NCI-H2227 (cell line): ENCODE results near the gene SGPL1.
A peak's percentile ranks its signal among the peaks of the same experiment; 100 is the strongest.

Source experiments
- DNase-seq: peaks from one replicate; lab custom pipeline; 2025; ENCODE audit not compliant: unreplicated experiment; lab: John Stamatoyannopoulos, UW

The SGPL1 gene

DNA sequence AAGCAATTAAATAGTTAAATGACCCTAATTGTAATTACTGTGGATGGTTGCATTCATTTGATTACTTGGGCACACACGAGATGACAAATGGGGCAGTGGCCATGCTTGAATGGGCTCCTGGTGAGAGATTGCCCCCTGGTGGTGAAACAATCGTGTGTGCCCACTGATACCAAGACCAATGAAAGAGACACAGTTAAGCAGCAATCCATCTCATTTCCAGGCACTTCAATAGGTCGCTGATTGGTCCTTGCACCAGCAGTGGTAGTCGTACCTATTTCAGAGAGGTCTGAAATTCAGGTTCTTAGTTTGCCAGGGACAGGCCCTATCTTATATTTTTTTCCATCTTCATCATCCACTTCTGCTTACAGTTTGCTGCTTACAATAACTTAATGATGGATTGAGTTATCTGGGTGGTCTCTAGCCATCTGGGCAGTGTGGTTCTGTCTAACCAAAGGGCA lies 64.4 kb downstream of the SGPL1 start:
- DNase-seq = peak; percentile 68

DNA sequence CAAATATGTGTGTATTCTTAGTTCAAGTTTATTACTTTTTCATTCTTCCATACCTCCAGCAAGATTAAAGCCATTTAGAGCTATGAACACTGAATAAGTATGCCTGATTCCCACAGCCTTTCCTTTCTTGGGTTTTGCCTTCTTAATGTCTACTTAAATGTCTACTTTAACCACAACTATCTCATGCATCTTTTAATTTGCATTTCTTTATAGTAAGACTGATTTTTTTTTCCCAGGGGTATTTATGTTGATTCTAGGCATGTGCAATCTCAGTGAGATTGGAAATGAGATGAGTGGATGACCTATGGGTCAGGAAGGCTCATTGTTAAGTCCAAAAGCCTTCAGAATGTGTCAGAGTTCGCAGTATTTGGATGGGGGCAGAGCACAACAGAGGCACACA lies 69.0 kb downstream of the SGPL1 start:
- no peak for DNase-seq

DNA sequence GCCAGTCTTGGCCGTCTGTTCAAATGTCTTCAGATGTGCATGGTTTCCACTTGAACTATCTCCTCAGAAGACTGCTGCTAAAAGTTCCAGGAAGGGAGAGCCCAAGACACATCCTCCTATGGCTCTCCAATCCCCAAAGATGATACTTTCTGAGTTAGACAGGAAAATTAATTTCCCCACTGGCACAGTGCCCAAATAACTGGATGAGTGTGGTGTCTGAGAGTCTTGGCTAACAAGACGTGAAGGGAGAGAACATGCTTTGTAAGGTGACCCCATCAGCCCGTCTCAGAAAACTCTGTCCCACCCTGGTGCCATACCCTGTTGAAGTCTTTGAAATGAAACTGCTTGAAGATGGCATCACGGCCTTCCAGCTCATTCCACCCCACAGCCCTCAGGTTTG lies 69.7 kb downstream of the SGPL1 start:
- no peak for DNase-seq

DNA sequence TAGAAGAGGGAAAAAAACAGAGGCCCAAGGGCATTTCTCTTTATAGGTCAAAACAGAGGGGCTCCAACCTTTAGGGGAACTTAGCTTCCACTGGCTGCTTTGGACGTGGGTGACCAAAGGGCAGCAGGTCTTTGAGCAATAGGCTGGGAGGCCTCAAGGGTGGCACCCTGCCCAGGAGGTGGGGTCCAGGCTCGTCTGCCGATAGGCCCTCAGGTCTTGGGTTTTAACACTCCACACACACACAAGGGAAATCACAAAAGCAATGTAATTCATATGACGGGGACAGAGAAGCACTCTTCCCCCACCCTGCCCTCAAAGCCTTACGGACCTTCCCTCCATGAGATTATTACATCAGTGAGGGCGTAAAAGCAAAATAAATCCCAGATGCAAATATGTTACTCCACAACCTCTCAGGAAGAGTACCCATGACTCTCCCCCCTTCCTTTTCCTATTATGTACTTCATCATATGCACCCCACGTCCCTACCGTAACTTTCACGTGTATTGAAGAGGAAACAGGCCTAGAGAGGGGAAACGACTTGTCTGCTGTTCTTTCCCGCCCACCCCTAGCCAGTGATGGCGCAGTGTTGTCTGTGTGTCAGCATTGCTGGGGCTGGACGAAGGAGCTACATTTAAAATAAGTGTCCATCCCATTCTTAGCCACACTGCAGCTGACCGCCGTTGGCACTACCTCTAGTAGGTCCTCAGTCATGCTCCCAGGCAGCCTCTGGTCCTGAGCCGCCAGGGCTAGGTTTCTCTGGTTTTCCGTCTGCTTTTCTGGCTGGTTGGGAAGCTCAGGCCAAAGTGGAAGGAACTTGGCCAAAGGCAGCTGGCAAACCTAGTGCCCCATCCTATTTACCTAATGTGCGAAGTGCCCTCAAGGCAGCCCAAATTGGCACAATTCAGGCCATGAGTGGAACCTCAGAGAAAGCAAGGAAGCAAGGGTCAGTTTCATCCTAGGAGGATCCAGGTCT lies 70.5 kb downstream of the SGPL1 start:
- no peak for DNase-seq

DNA sequence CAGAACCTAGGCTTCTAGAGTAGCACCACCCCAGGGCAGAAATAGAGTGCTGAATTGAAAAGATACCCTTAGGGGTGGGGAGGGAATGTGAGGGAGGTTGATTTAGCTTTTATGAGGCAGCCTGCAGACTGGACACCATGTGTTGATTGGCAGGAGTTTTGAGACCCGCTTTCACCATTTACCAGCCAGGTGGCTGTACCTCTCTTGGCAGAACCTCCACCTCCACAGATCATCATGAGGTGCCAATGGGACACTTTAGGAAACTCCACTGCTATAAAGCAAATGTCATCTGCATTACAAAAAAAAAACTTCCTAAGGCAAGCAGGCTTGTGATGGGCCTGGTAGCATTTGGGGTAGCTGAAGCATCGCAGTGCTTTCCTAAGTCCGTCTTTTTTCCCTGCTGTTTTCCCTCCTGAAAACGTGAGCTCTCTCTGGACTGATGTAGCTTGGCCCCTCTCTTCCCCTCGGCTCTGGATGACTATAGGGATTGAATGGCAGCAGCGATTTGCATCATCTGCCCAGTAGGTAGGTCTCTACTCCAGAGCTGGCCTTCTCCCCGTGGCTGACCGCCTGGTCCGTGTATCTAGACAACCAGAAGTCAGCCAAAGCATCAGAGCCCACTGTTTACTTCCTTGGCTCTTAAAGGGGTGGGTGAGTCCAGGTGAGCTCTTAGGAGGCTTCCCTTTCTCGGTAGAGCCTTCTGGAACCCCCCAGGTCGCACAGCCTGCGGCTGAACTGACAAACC lies 71.3 kb downstream of the SGPL1 start:
- DNase-seq = no peak

DNA sequence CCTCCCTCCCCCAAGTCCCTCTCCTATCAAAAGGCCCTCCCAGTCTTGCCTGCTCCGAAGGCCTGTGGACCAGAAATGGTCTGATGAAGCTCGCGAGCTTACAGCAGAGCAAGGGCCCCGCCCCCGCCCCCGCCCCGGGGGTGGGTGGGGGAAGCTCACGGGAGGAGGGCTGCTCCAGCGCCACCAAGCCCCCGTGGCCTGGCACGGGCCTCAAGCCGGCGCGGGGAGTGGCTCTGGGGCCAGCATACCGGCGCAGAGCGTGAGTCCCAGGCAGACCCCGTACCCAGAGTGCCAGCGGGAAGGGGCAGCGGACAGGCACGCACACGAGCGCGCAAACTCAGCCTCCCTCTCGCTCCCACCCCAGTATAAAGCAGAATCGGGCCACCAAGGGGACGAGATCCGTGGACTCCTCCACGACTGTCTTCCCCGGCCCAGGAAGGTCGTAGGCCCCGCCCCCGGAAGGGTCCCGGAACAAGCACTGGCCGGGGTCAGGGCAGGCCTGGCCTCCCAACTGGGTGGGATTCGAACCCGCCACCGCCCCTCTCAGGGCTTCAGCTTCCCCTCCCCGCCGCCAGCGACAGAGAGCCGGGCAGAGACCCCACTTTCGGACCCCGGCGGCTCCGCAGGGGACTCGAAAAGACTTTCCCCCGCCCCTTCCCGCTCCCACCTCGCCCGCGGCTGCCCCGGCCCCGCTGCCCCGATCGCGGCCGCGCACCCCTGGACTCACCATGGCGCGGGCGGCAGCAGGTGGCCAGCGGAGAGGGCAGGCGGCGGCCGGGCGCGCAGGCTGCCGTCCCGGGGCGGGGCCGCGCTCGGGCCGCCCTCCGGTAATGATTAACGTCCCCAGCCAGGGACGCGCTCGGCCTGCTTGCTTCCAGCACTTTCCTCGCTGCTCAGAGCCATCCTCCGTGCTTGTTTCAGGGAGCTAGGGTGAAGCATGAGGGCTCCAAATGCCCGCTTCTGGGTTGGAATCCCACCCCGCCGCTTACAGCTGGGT lies 72.4 kb downstream of the SGPL1 start, which contains the start of gene PCBD1:
TSS of gene PCBD1 (minus strand) at position 762 of the 997 bp plus-strand sequence. CDS start at position 730, 32 bp downstream.
- DNase-seq = peak; percentile 88

DNA sequence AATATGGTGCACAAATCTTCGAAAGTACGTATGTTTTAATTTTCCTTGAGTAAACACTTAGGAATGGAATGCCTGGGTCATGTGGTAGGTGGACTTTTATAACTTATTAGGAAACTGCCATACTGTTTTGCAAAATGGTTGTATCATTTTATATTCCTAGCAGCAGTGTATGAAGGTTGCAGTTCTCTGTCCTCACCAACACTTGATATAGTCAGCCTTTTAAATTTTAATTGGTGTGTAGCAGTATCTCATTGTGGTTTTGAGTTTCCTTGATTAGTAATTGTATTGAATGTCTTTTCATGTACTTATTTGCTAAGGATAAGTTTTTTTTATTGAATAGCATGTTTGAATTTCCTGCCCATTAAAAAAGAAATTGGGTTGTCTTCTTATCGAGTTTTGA lies 73.5 kb downstream of the SGPL1 start:
- DNase-seq = no peak

DNA sequence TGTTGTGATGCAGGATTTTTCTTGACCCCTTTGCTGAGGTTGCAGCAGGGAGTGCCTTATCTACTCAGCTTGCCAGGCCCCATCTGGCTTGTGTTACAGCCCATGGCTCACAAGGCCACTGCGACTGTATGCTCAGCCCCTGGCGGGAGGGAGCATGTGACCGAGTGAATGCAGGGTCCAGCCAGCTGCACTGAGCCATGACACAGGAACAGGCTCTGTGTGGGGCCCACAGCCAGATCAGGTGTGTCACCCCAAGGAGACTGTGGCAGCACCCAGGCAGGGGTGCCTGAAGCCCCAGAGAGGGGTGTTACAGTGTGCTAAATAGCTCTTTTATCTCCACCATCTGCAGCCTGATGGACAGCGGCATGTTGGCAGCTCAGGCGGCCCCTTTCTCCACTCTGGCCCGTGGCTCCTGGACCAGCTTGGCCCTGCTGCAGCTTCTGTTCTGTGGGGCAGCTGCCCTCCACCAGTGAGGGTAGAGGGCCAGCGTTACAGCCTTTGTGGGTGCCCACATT lies 75.2 kb downstream of the SGPL1 start:
- no peak for DNase-seq

DNA sequence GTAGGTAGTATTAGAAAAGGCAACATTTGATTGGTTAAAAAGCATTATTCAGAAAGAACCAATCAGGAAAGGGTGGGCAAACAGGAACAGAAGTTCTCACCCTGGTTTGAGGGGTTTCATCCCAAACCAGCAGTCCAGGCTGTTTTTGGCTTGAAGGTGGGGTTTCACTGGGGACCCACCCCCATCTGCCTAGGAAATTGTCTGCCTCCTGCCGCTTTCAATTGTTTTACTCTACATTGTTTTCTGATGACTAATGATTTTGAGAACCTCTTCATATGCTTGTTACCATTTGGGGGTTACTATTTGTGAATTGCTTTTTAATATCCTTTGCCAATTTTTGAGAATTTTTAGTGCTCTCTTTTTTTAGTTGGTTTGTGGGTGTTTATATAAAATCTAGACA lies 75.9 kb downstream of the SGPL1 start:
- DNase-seq = no peak

DNA sequence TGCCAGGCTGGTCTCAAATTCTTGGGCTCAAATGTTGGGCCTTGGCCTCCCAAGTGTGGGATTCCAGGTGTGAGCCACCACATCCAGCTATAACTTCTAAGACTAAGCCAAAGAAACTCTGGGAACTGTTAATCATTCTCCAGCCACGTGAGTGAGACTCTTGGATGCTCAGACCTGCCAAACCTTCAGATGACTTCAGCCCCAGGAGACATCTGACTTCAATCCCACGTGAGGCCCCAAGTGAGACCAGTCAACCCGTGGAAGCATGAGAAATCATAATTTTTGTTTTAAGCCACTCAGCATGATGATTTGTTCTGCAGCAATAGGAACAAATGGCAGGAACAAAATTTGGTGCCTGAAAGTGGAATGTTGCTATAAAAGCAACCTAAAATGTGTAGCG lies 76.9 kb downstream of the SGPL1 start:
- no peak for DNase-seq

DNA sequence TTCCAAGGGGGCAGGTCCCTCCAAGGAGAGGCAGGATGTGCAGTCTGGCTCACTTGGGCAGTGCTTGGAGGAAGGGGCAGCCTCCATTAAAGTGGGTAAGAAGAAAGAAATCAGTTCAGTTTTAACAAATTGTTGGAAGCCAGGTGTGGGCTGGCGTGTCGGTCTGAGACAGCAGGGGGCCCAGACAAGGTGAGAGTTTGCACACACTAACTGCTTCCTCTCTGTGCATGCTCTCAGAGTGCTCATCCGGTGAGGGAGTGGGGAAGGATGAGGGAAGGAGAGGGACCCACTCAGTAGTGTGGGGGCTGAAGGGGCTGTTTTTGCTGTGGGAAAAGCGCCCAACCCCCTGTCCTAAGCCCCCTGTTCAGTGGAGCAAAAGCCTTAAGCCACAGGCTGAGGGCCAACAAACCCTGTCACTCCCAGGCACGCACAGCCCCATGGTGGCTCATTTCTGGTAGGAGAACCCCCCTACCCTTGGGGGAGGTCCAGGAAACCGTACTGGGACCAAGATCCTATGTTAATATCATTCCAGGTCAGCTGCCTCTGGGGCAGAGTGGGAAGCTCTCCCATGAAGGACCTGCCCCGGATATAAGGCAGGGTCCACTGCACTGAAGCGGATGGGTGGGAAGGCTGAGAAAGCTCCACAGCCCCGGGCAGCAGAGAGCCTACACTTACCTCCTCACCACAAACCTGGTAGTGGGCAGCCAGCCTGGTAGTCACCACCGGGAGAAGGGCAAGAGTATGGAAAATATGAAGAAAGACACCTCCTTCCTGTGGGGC lies 77.7 kb downstream of the SGPL1 start:
- DNase-seq = no peak

DNA sequence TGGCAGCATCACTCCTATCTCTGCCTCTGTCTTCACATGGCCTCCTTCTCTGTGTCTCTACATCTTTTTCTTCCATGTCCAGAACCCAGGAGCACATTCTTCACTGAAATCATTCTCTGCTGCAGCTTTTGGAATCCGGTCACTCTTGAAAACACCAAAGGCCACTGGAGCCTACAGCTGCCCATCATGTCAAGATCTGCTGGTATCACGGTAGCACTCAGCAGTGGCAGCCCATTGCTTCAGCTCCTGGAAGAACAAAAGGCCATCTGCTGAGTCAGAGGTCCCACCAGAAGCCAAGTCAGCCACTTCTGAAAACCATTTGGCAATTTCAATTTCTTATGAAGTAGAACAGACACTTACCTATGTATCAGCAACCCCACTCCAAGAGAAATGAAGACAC lies 78.7 kb downstream of the SGPL1 start:
- no peak for DNase-seq

DNA sequence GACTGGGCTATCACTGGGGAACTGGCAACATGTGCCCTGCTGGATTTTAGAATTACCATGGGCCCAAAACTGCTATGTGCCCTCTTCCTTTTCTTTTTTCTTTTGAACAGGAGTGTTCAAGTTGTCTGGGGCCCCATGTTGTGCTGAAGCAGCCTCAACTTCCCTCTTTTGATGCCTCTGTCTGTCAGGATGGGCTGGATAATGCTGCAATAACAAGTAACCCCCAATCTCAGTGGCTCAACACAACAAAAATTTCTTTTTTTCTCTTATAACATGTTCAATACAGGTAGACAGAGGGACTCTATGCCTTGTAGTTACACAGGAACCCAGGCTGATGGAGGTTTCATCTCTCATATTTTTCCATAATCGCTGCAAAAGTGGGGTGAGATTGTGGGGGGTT lies 80.8 kb downstream of the SGPL1 start:
- DNase-seq = no peak

DNA sequence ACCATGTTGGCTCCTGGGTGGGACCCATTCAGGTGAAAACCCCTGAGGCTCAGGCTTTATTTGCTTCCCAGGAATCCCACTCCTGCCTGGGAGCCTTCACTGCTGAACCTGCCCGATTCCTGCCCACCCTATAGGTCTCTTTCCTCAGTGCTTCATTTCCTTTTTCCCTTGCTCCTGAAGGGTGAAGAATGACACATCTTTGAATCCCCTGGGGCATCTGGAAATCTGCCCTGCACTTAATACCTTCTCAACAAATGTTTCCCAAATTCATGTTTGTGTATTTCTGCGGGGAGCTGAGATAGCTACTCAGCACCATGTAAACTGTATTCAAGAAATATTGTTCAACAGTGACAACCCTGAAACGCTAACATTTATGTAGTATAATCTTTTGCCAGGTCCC lies 82.9 kb downstream of the SGPL1 start:
- no peak for DNase-seq

DNA sequence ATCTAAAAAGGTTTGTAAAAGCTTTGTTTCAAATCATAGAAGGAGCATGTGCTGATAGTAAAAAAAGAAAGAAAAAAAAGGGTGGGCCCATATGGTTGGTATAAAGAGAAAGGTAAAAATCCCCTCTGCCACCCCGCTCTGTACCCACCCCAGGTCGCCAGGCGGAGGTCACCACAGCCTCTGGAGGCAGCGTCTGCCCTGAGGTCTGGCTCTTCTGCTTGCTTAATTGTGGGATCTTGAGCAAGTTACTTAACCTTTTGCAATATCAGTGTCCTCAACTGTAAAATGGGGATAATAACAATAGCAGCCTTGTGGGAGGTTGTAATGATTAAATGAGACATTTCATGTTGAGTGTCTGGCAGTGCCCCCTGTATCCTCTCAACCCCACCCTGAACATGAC lies 83.3 kb downstream of the SGPL1 start:
- no peak for DNase-seq

DNA sequence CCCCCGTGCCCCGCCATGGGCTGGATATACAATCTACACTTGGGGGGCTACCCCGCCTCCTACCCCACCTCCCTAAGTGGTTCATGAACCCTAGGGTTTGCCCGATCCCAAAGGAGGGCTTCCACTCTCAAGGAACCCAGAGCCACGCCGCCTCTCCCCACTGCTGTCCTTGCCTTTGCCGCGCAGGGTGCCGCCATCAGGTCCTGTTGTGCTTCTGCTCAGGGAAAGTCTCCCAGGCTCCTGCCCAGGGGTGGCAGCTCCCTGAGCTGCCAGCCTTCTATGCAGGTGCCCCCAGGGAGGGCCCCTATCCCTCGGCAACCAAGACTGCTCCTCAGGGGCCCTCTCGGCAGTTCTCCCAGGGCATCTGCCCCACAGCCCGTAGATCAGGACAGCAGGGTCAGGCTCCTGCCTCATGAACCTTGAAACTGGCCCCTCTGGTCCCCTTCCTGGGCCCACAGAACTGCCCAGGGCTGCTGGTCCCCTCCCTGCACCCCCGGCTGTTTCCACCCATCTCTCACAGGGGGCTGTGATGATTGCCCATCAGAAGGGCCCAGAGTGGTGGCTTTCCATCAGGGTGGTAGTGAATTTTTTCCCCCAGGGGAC lies 85.6 kb downstream of the SGPL1 start:
- no peak for DNase-seq

DNA sequence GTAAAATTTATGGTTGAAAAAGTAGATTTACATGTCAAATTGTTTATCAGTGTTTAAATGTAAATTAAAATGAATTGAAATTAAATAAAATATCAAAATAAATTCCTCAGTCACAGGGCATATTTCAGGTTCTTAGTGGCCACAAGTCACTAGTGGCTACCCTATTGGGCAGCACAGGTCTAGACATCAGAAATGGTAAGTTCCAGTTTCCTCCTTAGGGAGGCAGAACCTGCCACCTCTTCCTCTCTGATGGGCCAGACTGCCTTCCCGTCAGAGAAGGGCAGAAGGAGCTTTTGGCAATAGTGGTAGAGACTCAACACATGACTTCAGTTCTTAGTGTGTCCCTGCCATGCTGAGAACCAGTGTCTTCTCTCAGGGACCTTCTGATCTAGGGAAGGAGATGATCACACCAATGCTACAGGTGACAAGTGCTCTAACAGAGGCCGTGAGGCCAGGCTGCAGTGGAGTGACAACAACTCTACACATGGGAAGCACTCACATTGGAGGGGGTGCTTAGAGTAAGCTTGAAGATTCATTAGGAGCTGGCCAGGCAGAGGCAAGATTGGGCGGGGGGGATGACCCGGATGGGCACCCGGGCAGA lies 87.0 kb downstream of the SGPL1 start:
- no peak for DNase-seq

DNA sequence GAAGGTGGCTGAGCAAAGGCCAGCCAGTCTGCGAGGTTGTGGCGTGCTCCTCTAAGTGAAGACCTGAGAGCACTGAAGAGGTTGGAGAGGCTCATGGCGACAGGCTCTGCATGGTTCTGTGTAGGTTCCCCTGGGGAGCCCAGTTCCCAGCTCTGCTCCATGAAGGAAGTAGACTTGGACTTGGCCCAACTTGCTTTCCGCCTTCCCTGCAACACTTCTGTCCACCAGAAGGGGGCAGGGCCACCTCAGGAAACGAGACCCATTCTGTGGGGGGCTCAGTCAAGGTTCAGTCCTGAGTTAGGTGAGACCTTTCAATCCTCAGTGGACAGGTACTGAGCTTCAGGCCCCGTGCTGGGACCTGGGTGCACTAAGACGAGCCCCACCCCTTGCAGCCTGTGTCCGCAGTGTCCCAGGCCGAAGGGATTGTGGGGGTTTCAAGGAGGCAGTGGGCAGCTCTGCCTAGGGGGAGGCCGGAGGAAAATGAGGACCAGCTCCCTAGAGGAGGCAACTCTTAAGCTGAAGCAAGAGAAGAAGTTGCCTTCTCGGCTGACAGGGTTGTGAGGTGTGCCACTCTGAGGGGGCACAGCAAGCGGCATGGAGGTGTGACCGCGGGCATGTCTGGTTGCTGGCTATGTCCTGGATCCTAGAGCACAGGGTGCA lies 87.6 kb downstream of the SGPL1 start:
- peak; percentile 49 for DNase-seq
